Measurements from ENCODE around the gene DOC2A. TPM values are rescaled to one million over a fixed set of nuclear protein-coding genes. Genes with fewer than 3 reads are reported as not detected.

Gene DOC2A
- total RNA-seq, 2 experiments from 2014 or later, result not detected

DNA sequence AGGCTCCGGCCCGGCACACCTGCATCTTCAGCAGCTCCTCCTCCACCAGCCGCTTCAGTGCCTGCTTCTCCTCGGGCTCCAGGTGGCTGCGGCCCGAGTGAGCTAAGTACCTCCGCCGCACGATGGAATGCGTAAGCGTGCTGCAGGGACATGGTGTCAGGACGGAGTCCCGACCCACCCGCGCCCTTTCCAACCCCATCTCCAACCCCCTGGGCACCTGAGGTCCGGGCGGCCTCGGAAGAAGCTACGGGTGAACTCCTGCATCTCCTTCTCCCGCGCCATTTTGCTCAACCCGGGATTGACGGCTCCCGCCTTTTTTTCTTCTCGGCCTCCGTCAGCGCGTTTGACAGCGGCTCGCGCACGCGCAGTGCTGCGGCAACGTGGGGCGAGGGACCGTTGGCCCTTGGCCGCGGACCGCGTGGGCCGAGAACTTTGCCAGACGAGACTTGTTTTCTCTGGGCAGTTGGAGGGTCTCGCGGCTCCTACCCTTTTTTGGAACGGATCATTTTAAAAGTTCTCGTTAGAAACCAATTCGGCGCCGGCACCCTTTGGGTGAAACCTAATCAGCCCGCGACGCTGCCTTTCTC, 15.4 kb downstream of the DOC2A start, which contains the start of gene HIRIP3:
Gene HIRIP3, minus strand, starts transcription at position 294 of the 587 bp plus-strand sequence. Its CDS starts 12 bp downstream, at position 282.
- H3K4me3 Mint-ChIP-seq, result peak within 1 kb of the TSS; percentile 98
- peak; percentile 90 for DNase-seq
- H3K27ac Mint-ChIP-seq, result peak within 1 kb of the TSS; percentile 97
- H3K9me3 Mint-ChIP-seq, result no peaks in the 10 kb centered on the region
- H3K27me3 Mint-ChIP-seq, result no peaks in the 10 kb centered on the region
- peaks cover 25% of the 10 kb centered on the region for H3K4me1 Mint-ChIP-seq
- POLR2A ChIA-PET, result interaction anchor here (0.6 to 6.8 kb wide), 14 partner anchors 10 to 384 kb away, joined by 3 to 73 read pairs (median 4); partner anchors contain the start of genes ALDOA, KCTD13, KIF22 and PAGR1
- ATAC-seq (ENCODE audit: low read depth), result peak; percentile 65
- peaks cover 15% of the 10 kb centered on the region for H3K36me3 Mint-ChIP-seq

DNA sequence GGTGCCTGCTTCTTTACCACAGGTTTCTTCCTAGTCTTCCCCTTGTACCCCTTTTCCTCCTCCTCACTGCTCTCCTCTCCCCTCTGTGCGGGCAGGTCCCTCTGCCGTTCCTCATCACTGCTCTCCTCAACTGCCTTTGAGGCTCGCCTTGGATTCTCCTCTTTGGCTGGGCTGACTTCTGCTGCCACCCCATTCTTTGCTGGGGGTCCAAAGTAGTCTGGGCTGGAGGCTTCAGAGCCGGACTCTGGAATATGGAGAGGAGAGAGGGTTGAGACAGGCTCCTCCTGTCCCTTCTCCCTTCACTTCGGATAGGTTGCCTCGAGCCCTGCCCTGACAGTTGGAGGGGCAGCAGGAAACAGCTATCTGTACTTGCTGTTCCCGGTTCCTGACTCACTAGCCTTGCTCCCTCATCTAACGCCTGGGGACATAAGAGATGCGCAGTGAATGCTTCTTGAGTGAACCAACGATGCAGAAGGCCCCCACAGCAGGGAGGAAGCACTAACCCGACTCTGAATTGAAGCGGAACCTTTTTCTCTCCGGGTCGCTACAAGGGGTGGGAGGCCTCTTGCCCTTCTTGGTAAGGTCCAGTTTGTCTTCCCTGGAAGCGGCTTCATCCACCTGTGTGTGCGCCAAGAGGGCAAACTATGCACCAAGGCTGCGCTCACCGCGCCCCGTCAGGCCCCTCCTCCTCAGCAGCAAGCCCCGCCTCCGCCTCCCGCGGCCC, 16.1 kb downstream of the DOC2A start:
- peaks cover 15% of the 10 kb centered on the region for H3K36me3 Mint-ChIP-seq
- H3K9me3 Mint-ChIP-seq, result no peaks in the 10 kb centered on the region
- H3K4me3 Mint-ChIP-seq, result peak overlapping the region; percentile 98
- H3K27me3 Mint-ChIP-seq, result no peaks in the 10 kb centered on the region
- POLR2A ChIA-PET, result interaction anchor here (0.6 to 6.8 kb wide), 10 partner anchors 9 to 263 kb away, joined by 3 to 73 read pairs (median 5); partner anchors contain the start of genes ALDOA, KCTD13, KIF22 and PAGR1
- peak; percentile 85 for DNase-seq
- H3K4me1 Mint-ChIP-seq, result peaks cover 24% of the 10 kb centered on the region
- peak; percentile 54 for ATAC-seq (ENCODE audit: low read depth)
- peak overlapping the region; percentile 97 for H3K27ac Mint-ChIP-seq

DNA sequence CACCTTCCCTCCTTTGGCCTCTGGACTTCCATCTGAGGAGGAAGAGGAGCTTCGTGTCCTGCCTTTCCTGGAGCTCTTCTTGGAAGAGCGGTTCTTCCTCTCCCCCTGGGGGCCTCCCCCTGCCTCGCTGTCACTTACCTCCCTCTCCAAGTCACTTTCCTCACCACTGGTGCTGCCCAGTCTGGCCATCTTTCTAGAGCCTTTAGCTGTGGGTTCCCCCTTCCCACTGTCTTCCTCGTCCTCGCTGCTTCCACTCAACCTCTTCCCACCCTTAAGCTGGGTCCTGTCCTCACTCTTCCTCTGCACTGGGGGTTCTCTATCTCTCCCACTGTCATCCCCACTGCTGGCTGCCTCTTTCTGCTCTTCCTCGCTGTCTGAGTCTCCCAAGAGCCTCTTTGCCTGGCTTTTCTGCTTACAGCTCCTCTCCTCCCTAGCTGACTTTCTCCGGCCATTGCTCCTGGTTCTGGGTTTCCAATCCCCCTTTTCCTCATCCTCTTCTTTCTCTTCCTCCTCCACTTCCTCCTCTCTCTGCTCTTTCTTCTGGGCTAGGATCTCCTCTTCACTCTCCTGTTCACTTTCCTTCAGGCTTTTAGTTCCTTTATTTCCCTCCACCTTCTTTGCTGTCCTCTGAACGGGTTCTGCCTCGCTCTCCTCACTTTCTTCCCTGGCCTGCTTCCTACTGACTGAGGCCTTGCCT, 16.8 kb downstream of the DOC2A start:
- Mint-ChIP-seq H3K9me3 (no peaks in the 10 kb centered on the region), H3K27me3 (no peaks in the 10 kb centered on the region), H3K36me3 (peaks cover 19% of the 10 kb centered on the region), H3K27ac (peak overlapping the region; percentile 97), H3K4me3 (peak overlapping the region; percentile 98), H3K4me1 (peaks cover 21% of the 10 kb centered on the region)
- DNase-seq (no peak), ATAC-seq (ENCODE audit: low read depth) (no peak)
- POLR2A ChIA-PET, result interaction anchor here (1.0 to 6.8 kb wide), 8 partner anchors 9 to 262 kb away, joined by 3 to 73 read pairs (median 4); partner anchors contain the start of genes ALDOA, PAGR1, TAOK2 and TMEM219

DNA sequence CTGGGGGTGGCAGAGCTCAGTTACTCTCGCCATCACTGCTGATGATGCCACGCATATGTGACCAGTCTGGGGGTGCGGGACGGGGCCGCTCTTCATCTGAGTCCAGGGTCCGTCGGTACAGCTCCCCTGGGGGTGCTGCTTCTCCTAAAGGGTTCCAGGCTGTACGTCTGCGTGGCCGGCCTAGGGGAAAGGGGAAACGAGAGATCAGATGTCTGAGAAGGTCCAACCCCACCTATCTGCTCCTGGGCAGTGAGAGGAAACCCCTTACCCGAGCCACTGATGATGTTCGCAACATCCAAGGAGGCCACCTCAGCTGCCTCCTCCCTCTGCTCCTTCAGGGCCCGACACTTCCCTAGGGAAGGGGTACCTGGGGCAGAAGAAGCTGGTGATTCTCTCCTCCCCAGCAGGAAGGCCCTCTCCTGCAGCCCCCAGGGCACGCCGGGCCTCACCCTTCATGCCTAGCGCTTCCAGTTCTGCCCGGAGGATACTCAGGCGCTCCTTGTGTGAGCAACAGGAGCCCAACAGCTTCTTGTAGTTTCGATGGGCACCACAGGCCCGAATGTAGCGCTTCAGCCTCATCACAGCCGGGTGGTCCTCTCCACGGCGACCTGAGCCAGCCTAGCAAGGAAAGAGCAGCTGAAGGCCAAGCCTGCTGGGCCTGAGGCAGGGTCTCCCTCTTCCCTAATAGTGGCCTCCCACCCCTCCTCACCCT, 17.5 kb downstream of the DOC2A start:
- H3K36me3 Mint-ChIP-seq, result peaks cover 19% of the 10 kb centered on the region
- H3K4me1 Mint-ChIP-seq, result peaks cover 21% of the 10 kb centered on the region
- POLR2A ChIA-PET, result interaction anchor here (1.0 to 6.8 kb wide), 4 partner anchors 11 to 145 kb away, joined by 3 to 73 read pairs (median 16); partner anchors contain the start of genes TAOK2 and TMEM219
- ATAC-seq (ENCODE audit: low read depth) (no peak), DNase-seq (no peak)
- H3K9me3 Mint-ChIP-seq, result no peaks in the 10 kb centered on the region
- no peaks in the 10 kb centered on the region for H3K27me3 Mint-ChIP-seq
- H3K4me3 Mint-ChIP-seq, result no peak overlapping the region
- H3K27ac Mint-ChIP-seq, result no peak overlapping the region

DNA sequence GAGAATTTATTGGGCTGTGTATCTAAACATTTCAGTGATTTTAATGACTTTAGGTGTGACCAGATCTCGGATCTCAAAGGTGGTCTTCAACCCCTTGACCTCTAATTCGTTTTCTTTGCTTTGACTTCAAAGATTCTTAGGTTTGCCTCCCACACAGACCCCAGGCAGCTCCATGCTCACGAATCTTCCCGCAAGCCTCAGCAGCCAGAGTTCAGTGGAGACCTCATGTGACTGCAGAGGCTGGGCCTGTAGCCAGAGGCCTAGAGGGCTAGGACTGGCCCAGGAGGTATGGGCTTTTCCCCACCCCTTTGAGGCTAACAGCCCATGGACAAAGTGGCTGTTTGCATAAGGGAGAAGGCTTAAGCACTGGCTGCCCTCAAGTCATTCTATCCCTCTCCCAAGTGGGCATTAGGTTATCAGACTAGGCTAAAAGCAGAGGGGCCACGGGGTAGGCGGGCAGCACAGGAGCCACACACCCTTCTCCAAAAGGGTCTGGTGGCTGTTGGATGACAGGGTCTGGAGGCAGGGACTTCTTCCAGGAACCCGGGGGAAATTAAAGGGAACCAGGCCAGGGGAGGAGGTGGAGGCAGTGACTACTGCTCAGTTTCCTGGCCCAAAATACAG, 18.4 kb downstream of the DOC2A start:
- Mint-ChIP-seq H3K4me1 (peaks cover 17% of the 10 kb centered on the region), H3K36me3 (peaks cover 14% of the 10 kb centered on the region), H3K27ac (peak overlapping the region; percentile 54), H3K9me3 (no peaks in the 10 kb centered on the region), H3K4me3 (peak overlapping the region; percentile 37), H3K27me3 (no peaks in the 10 kb centered on the region)
- ATAC-seq (ENCODE audit: low read depth), result no peak
- POLR2A ChIA-PET, result interaction anchor here (1.8 to 6.8 kb wide), 2 partner anchors 18 to 66 kb away, joined by 5 to 73 read pairs; partner anchors contain the start of genes KCTD13 and TAOK2
- DNase-seq, result no peak

DNA sequence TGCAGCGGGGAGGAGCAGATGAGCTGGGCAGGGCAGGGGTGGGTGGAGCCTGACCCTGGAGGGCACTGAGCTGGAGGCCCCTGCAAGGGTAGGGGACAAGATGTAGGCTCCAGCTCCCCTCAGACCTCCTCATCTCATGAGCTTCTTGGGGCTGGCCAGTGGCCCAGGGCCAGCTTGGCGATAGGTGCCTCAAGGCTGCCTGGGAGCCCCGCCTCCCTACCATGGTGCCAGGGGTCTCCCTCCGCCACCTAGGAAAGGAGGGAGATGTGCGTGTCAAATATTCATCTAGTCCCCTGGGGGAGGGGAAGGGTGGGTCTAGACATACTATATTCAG, 19.3 kb downstream of the DOC2A start:
- no peak for DNase-seq
- H3K9me3 Mint-ChIP-seq, result no peaks in the 10 kb centered on the region

DNA sequence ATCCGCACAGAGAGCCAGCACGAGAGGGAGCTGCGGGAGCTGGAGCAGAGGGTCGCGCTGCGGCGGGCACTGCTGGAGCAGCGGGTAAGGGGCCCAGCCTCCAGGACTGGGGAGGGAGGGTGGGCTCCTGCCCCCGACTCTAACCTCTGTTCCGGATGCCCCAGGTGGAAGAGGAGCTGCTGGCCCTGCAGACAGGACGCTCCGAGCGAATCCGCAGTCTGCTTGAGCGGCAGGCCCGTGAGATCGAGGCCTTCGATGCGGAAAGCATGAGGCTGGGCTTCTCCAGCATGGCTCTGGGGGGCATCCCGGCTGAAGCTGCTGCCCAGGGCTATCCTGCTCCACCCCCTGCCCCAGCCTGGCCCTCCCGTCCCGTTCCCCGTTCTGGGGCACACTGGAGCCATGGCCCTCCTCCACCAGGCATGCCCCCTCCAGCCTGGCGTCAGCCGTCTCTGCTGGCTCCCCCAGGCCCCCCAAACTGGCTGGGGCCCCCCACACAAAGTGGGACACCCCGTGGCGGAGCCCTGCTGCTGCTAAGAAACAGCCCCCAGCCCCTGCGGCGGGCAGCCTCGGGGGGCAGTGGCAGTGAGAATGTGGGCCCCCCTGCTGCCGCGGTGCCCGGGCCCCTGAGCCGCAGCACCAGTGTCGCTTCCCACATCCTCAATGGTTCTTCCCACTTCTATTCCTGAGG, 19.8 kb downstream of the DOC2A start:
- no peak overlapping the region for H3K4me3 Mint-ChIP-seq

More for the DNA sequence above, 19.3 kb downstream of the DOC2A start:
- no peak overlapping the region for H3K4me3 Mint-ChIP-seq
- H3K36me3 Mint-ChIP-seq, result peaks cover 15% of the 10 kb centered on the region
- POLR2A ChIA-PET, result interaction anchor here (0.6 to 6.8 kb wide), 4 partner anchors 17 to 249 kb away, joined by 3 to 73 read pairs (median 4); partner anchors contain the start of genes KCTD13, TAOK2 and TMEM219
- no peak for ATAC-seq (ENCODE audit: low read depth)
- no peaks in the 10 kb centered on the region for H3K27me3 Mint-ChIP-seq
- H3K27ac Mint-ChIP-seq, result no peak overlapping the region
- peaks cover 12% of the 10 kb centered on the region for H3K4me1 Mint-ChIP-seq

DNA sequence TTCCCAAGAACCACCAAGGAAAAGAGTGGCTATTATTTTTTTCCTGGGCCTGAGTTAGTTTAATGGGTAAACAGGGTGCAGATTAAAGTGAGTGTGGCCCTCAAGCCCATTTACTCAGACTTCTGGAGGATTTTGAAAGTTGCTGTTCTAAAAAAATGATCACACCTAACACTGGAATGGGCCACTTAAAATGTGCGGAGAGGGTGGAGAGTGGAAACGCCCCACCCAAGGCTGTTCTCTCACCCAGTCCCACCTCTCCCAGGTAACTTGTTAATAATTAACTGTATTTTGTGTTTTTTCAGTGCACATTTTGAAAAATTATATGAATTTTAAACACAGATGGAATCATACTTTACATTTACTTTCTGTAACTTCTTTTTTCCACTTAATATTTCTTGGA, 20.8 kb downstream of the DOC2A start:
- no peaks in the 10 kb centered on the region for H3K9me3 Mint-ChIP-seq
- no peaks in the 10 kb centered on the region for H3K27me3 Mint-ChIP-seq
- H3K4me3 Mint-ChIP-seq, result no peak overlapping the region
- POLR2A ChIA-PET, result interaction anchor here (1.2 kb wide), 1 partner anchor 11 kb away, joined by 5 read pairs; no protein-coding TSS in a partner anchor
- DNase-seq (no peak), ATAC-seq (ENCODE audit: low read depth) (no peak)
- peaks cover 17% of the 10 kb centered on the region for H3K36me3 Mint-ChIP-seq
- no peak overlapping the region for H3K27ac Mint-ChIP-seq
- H3K4me1 Mint-ChIP-seq, result peaks cover 12% of the 10 kb centered on the region

More for the DNA sequence above, 19.8 kb downstream of the DOC2A start:
- H3K9me3 Mint-ChIP-seq, result no peaks in the 10 kb centered on the region
- H3K27ac Mint-ChIP-seq, result no peak overlapping the region
- no peak for ATAC-seq (ENCODE audit: low read depth)
- H3K27me3 Mint-ChIP-seq, result no peaks in the 10 kb centered on the region
- no peak for DNase-seq
- POLR2A ChIA-PET, result interaction anchor here (0.6 to 6.8 kb wide), 3 partner anchors 17 to 65 kb away, joined by 3 to 73 read pairs (median 5); partner anchors contain the start of genes KCTD13, TAOK2 and TMEM219
- H3K36me3 Mint-ChIP-seq, result peaks cover 14% of the 10 kb centered on the region
- peaks cover 12% of the 10 kb centered on the region for H3K4me1 Mint-ChIP-seq

DNA sequence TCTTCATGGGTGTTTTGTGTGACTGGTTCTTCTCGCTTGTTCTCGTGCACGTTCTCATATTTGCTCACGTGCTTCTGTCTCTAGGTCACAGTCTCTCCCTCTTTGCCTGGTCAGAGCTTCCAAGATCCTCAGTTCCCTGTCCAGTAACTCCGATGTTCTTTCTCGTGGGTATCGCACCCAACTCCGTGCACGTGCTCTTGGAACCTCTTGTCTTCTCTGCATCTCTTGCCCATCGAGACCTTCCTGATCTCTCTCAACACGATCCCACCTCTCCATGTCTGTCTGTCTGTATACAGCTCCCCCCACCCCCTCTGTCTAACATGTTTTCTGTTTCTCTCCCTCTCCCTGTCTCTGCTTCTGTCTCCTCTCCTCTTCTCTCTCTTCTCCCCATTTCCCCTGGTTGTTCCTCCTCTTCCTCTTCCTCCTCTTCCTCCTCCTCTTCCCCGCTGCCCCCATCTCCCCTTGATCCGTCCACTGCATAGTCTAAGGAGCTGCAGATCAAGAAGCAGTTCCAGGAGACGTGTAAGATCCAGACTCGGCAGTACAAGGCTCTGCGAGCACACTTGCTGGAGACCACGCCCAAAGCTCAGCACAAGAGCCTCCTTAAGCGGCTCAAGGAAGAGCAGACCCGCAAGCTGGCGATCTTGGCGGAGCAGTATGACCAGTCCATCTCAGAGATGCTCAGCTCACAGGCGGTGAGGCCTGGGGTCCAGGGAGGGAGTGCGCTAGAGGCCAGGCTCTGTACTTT, 21.5 kb downstream of the DOC2A start:
- Mint-ChIP-seq H3K27me3 (no peaks in the 10 kb centered on the region), H3K36me3 (peaks cover 14% of the 10 kb centered on the region)
- DNase-seq, result no peak

DNA sequence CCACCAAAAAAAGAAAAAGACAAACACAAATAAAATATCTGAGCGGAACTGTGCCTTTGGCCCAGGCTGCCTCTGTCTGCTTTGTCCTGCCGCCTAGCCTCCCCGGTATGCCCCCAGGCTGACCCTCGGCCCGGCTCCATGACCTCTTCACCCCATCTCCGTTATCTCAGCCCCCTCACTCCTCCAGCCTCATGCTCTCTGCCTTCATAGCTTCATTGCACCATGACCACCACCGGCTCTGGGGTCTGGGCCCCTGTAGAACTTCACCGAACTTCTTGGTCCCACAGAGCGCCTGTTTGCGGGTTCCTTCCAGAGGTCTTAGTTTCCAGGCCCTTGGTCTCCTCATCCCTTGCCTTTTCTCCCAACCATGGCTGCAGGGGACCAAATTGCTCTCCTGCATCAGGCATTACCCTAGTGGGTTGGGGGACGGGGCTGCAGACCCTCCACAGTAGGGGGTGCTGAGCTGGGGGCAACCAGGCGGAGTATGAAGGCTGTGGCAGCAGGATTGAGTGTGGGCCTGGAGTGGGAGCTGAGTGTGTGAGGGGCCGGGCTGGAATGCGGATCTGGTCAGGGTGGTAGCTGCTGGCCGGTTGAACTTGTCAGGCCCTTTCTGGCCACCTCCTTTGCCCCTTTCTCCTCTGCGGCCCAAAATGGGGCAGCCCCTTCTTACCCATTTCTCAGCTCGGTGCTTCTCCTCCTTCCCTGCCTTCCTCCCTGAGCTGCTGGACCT, 22.3 kb downstream of the DOC2A start:
- Mint-ChIP-seq H3K36me3 (peaks cover 11% of the 10 kb centered on the region), H3K27me3 (no peaks in the 10 kb centered on the region), H3K27ac (no peak overlapping the region), H3K9me3 (no peaks in the 10 kb centered on the region), H3K4me1 (peaks cover 2% of the 10 kb centered on the region), H3K4me3 (no peak overlapping the region)
- DNase-seq (no peak), ATAC-seq (ENCODE audit: low read depth) (no peak)
- POLR2A ChIA-PET, result interaction anchor here (1.2 kb wide), 1 partner anchor 9 kb away, joined by 5 read pairs; no protein-coding TSS in a partner anchor

More for the DNA sequence above, 21.5 kb downstream of the DOC2A start:
- no peak for ATAC-seq (ENCODE audit: low read depth)
- Mint-ChIP-seq H3K9me3 (no peaks in the 10 kb centered on the region), H3K27ac (peak overlapping the region; percentile 21), H3K4me3 (no peak overlapping the region), H3K4me1 (peaks cover 7% of the 10 kb centered on the region)
- POLR2A ChIA-PET, result interaction anchor here (1.2 kb wide), 1 partner anchor 10 kb away, joined by 5 read pairs; no protein-coding TSS in a partner anchor
